COLO829 (cell line): ENCODE data around the gene TMCC1.
"Not testable (repeated sequence)": the region's sequence is repeated elsewhere in the genome, so short reads cannot be mapped to it uniquely, and the experiment has no call there.

Experiments
- DNase-seq: peaks from one replicate; pipeline ENCODE4 v3.0.0; 2012; ENCODE audit warnings: low spot score

The TMCC1 gene

GRCh38 chr3:129620828-129621559 is 272.5 kb downstream of the TMCC1 start:
- no peak for DNase-seq

GRCh38 chr3:129619726-129620162 is 273.8 kb downstream of the TMCC1 start:
- no peak for DNase-seq

GRCh38 chr3:129618901-129619671 is 274.4 kb downstream of the TMCC1 start:
- no peak for DNase-seq

- no peak for DNase-seq
Observed at GRCh38 chr3:129618186-129618820, 275.2 kb downstream of the TMCC1 start.

- no peak for DNase-seq
Observed at GRCh38 chr3:129617381-129618185, 275.9 kb downstream of the TMCC1 start.

GRCh38 chr3:129616713-129617112 is 276.8 kb downstream of the TMCC1 start:
- no peak for DNase-seq

- no peak for DNase-seq
Observed at GRCh38 chr3:129616291-129616690, 277.2 kb downstream of the TMCC1 start.

GRCh38 chr3:129615751-129616281 is 277.7 kb downstream of the TMCC1 start:
- DNase-seq = no peak

- no peak for DNase-seq
Observed at GRCh38 chr3:129614927-129615363, 278.6 kb downstream of the TMCC1 start.

GRCh38 chr3:129614435-129614834 is 279.1 kb downstream of the TMCC1 start:
- no peak for DNase-seq

GRCh38 chr3:129613367-129613740 is 280.2 kb downstream of the TMCC1 start:
- DNase-seq = no peak

- peak; percentile 69 for DNase-seq
Observed at GRCh38 chr3:129612534-129613366, 280.8 kb downstream of the TMCC1 start.

GRCh38 chr3:129611812-129612533 is 281.5 kb downstream of the TMCC1 start:
- peak; percentile 83 for DNase-seq

- DNase-seq = no peak
Observed at GRCh38 chr3:129611446-129611800, 282.1 kb downstream of the TMCC1 start.

- not testable (repeated sequence) for DNase-seq
Observed at GRCh38 chr3:129610794-129611445, 282.6 kb downstream of the TMCC1 start.

GRCh38 chr3:129610276-129610675 is 283.2 kb downstream of the TMCC1 start:
- no peak for DNase-seq

GRCh38 chr3:129609591-129610182 is 283.8 kb downstream of the TMCC1 start:
- no peak for DNase-seq

GRCh38 chr3:129608936-129609590 is 284.4 kb downstream of the TMCC1 start:
- DNase-seq = no peak
